Anterior cingulate cortex (tissue), 58 donors: ENCODE results near the gene RAI14.
"Not testable (repeated sequence)": the region's sequence is repeated elsewhere in the genome, so short reads cannot be mapped to it uniquely, and the experiment has no call there.

Source experiments
- DNase-seq, 58 donors: peaks; one replicate each; lab custom pipeline; 2025; lab: John Stamatoyannopoulos, UW

The RAI14 gene

GRCh38 chr5:34755926-34756325 lies 99.8 kb downstream of the RAI14 start:
- no peak for DNase-seq

- DNase-seq, result no peak
Observed at GRCh38 chr5:34756781-34757624, 100.9 kb downstream of the RAI14 start.

- DNase-seq, result no peak
Observed at GRCh38 chr5:34758514-34758913, 102.4 kb downstream of the RAI14 start.

- not testable (repeated sequence) for DNase-seq
Observed at GRCh38 chr5:34759213-34759612, 103.1 kb downstream of the RAI14 start.

- no peak for DNase-seq
Observed at GRCh38 chr5:34765662-34766061, 109.5 kb downstream of the RAI14 start.

GRCh38 chr5:34767180-34767579 lies 111.1 kb downstream of the RAI14 start:
- DNase-seq, result no peak

GRCh38 chr5:34770486-34770885 lies 114.4 kb downstream of the RAI14 start:
- DNase-seq, result no peak

GRCh38 chr5:34771076-34771475 lies 114.9 kb downstream of the RAI14 start:
- no peak for DNase-seq

GRCh38 chr5:34772267-34773098 lies 116.4 kb downstream of the RAI14 start:
- no peak for DNase-seq

- no peak for DNase-seq
Observed at GRCh38 chr5:34774139-34774538, 118.0 kb downstream of the RAI14 start.

GRCh38 chr5:34774678-34775077 lies 118.5 kb downstream of the RAI14 start:
- DNase-seq, result not testable (repeated sequence)

GRCh38 chr5:34775886-34776285 lies 119.8 kb downstream of the RAI14 start:
- peak in 2 of 58 donors; percentile 1 to 61 for DNase-seq

GRCh38 chr5:34778091-34778850 lies 122.1 kb downstream of the RAI14 start:
- no peak for DNase-seq

- DNase-seq, result not testable (repeated sequence)
Observed at GRCh38 chr5:34783892-34784291, 127.8 kb downstream of the RAI14 start.

GRCh38 chr5:34787035-34787434 lies 130.9 kb downstream of the RAI14 start:
- no peak for DNase-seq

- DNase-seq, result no peak
Observed at GRCh38 chr5:34789021-34789531, 132.9 kb downstream of the RAI14 start.

- no peak for DNase-seq
Observed at GRCh38 chr5:34789639-34790038, 133.5 kb downstream of the RAI14 start.

- DNase-seq, result no peak
Observed at GRCh38 chr5:34790069-34790468, 133.9 kb downstream of the RAI14 start.

GRCh38 chr5:34791761-34792244 lies 135.7 kb downstream of the RAI14 start:
- DNase-seq, result no peak

- no peak for DNase-seq
Observed at GRCh38 chr5:34802834-34803563, 146.9 kb downstream of the RAI14 start.
